ENCODE measurements around the gene KLK15.

The KLK15 gene

DNA sequence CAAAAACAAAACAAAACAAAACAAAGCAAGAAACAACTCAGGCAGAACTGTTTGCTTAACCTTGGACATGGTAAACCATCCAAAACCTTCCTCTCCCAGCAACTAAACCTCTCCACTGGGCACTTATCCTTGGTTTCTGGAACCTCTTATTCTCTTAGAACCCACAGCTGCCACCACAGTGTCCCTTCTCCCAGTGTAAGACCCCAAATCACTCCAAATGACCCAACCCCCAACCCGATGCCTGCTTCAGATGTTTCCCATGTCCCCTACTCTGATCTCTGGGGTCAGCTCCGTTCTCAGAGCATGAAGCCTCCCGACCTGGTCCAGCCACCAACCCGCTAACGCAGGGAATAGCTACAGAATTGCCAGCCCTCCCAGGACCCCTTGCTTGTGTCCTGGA, 40.8 kb upstream of the KLK15 start:
- no peak for TF ChIP-seq ZFX (IDR thresholded peaks at IDR 0.05; ENCODE audit: borderline replicate concordance)
- TF ChIP-seq, protein P1, sequence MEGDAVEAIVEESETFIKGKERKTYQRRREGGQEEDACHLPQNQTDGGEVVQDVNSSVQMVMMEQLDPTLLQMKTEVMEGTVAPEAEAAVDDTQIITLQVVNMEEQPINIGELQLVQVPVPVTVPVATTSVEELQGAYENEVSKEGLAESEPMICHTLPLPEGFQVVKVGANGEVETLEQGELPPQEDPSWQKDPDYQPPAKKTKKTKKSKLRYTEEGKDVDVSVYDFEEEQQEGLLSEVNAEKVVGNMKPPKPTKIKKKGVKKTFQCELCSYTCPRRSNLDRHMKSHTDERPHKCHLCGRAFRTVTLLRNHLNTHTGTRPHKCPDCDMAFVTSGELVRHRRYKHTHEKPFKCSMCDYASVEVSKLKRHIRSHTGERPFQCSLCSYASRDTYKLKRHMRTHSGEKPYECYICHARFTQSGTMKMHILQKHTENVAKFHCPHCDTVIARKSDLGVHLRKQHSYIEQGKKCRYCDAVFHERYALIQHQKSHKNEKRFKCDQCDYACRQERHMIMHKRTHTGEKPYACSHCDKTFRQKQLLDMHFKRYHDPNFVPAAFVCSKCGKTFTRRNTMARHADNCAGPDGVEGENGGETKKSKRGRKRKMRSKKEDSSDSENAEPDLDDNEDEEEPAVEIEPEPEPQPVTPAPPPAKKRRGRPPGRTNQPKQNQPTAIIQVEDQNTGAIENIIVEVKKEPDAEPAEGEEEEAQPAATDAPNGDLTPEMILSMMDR (IDR thresholded peaks at IDR 0.05), result no peak
- H3K27ac ChIP-seq, result peak overlapping the region; percentile 100

DNA sequence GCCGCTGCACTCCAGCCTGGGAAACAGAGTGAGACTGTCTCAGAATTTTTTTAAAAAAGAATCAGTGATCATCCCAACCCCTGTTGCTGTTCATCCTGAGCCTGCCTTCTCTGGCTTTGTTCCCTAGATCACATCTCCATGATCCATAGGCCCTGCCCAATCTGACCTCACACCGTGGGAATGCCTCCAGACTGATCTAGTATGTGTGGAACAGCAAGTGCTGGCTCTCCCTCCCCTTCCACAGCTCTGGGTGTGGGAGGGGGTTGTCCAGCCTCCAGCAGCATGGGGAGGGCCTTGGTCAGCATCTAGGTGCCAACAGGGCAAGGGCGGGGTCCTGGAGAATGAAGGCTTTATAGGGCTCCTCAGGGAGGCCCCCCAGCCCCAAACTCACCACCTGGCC, 39.7 kb upstream of the KLK15 start, which contains the start of gene KLK2:
Gene KLK2, plus strand, starts transcription at position 384 of the 400 bp plus-strand sequence. CDS start 35 bp downstream, outside the sequence.
- TF ChIP-seq, protein P1 (IDR thresholded peaks at IDR 0.05), result no peak
- no peak for TF ChIP-seq ZFX (IDR thresholded peaks at IDR 0.05; ENCODE audit: borderline replicate concordance)
- peak within 1 kb of the TSS; percentile 100 for H3K27ac ChIP-seq

DNA sequence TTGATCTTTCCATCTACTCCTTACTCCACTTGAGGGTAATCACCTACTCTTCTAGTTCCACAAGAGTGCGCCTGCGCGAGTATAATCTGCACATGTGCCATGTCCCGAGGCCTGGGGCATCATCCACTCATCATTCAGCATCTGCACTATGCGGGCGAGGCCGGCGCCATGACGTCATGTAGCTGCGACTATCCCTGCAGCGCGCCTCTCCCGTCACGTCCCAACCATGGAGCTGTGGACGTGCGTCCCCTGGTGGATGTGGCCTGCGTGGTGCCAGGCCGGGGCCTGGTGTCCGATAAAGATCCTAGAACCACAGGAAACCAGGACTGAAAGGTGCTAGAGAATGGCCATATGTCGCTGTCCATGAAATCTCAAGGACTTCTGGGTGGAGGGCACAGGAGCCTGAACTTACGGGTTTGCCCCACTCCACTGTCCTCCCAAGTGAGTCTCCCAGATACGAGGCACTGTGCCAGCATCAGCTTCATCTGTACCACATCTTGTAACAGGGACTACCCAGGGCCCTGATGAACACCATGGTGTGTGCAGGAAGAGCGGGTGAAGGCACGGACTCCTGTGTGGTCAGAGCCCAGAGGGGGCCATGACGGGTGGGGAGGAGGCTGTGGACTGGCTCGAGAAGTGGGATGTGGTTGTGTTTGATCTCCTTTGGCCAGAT, 37.2 kb upstream of the KLK15 start:
- H3K27ac ChIP-seq, result peak overlapping the region; percentile 100
- TF ChIP-seq, protein P1 (IDR thresholded peaks at IDR 0.05), result peak; percentile 97
- TF ChIP-seq ZFX (IDR thresholded peaks at IDR 0.05; ENCODE audit: borderline replicate concordance), result no peak

DNA sequence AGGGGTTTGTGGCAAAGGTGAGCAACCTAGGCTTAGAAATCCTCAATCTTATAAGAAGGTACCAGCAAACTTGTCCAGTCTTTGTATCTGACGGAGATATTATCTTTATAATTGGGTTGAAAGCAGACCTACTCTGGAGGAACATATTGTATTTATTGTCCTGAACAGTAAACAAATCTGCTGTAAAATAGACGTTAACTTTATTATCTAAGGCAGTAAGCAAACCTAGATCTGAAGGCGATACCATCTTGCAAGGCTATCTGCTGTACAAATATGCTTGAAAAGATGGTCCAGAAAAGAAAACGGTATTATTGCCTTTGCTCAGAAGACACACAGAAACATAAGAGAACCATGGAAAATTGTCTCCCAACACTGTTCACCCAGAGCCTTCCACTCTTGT, 36.1 kb upstream of the KLK15 start:
- H3K27ac ChIP-seq, result peak overlapping the region; percentile 100
- no peak for TF ChIP-seq ZFX (IDR thresholded peaks at IDR 0.05; ENCODE audit: borderline replicate concordance)
- TF ChIP-seq, protein P1 (IDR thresholded peaks at IDR 0.05), result no peak

DNA sequence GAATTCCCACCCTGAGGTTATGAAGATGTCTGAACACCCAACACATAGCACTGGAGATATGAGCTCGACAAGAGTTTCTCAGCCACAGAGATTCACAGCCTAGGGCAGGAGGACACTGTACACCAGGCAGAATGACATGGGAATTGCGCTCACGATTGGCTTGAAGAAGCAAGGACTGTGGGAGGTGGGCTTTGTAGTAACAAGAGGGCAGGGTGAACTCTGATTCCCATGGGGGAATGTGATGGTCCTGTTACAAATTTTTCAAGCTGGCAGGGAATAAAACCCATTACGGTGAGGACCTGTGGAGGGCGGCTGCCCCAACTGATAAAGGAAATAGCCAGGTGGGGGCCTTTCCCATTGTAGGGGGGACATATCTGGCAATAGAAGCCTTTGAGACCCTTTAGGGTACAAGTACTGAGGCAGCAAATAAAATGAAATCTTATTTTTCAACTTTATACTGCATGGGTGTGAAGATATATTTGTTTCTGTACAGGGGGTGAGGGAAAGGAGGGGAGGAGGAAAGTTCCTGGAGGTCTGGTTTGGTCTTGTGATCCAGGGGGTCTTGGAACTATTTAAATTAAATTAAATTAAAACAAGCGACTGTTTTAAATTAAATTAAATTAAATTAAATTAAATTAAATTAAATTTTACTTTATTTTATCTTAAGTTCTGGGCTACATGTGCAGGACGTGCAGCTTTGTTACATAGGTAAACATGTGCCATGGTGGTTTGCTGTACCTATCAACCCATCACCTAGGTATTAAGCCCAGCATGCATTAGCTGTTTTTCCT, 28.3 kb upstream of the KLK15 start:
- TF ChIP-seq, protein P1 (IDR thresholded peaks at IDR 0.05), result no peak
- no peak for TF ChIP-seq ZFX (IDR thresholded peaks at IDR 0.05; ENCODE audit: borderline replicate concordance)
- peak overlapping the region; percentile 100 for H3K27ac ChIP-seq

- TF ChIP-seq, protein P1 (IDR thresholded peaks at IDR 0.05), result no peak
- TF ChIP-seq ZFX (IDR thresholded peaks at IDR 0.05; ENCODE audit: borderline replicate concordance), result no peak
- H3K27ac ChIP-seq, result peak overlapping the region; percentile 100
These were observed 27.6 kb upstream of the KLK15 start for GRCh38 chr19:50861010-50861409.

DNA sequence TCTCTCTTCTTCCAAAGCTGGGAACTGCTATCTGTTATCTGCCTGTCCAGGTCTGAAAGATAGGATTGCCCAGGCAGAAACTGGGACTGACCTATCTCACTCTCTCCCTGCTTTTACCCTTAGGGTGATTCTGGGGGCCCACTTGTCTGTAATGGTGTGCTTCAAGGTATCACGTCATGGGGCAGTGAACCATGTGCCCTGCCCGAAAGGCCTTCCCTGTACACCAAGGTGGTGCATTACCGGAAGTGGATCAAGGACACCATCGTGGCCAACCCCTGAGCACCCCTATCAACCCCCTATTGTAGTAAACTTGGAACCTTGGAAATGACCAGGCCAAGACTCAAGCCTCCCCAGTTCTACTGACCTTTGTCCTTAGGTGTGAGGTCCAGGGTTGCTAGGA, 26.5 kb upstream of the KLK15 start:
- H3K27ac ChIP-seq, result peak overlapping the region; percentile 100
- no peak for TF ChIP-seq ZFX (IDR thresholded peaks at IDR 0.05; ENCODE audit: borderline replicate concordance)
- TF ChIP-seq, protein P1 (IDR thresholded peaks at IDR 0.05), result no peak

Measured in 22Rv1 (cell line).